Gastroesophageal sphincter (tissue), 3 donors: ENCODE measurements around the gene PRKN.

Experiments
- POLR2A ChIP-seq, 2 donors: fragments of 450-650 bp; IDR thresholded peaks; one replicate each; pipeline ENCODE4 v1.6.1; 2017; ENCODE audit warnings: antibody characterized with exemption in 2 of 2, mild to moderate bottlenecking in 2 of 2, moderate library complexity in 1 of 2
- POLR2AphosphoS5 ChIP-seq: sonication (generic); formaldehyde crosslinking; IDR thresholded peaks from one replicate; pipeline ENCODE4 v1.6.1; 2017; ENCODE audit warnings: antibody characterized with exemption
- TF ChIP-seq, protein P1 (sequence below), 4 experiments: fragments of 200-600 bp in 2 of 4; fragments of 450-650 bp in 2 of 4; sonication (generic) in 1 of 4; IDR thresholded peaks; one replicate each; pipeline ENCODE4 v1.5.1; 2017 to 2019; ENCODE audit warnings: antibody characterized with exemption in 4 of 4, mild to moderate bottlenecking in 2 of 4, moderate library complexity in 2 of 4

DNA sequence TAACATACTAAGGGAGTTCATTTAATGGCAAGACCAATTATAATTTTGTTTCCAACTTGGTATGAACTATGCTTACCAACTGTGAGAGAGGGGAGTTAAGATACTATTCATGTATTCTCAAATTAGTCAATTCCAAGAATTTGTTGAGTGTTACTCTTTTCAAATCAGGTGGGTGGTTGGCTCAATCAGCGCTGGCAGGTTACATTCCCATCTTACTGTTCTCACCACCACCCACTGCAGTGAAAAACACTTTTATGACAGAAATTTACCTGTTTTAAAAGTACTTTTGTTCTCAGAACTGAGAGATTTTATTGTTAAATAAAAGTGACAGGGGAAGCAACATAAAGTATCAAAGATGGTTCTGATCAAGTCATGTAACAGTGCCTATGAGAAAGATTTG, 642.0 kb downstream of the PRKN start:
- TF ChIP-seq, protein P1, sequence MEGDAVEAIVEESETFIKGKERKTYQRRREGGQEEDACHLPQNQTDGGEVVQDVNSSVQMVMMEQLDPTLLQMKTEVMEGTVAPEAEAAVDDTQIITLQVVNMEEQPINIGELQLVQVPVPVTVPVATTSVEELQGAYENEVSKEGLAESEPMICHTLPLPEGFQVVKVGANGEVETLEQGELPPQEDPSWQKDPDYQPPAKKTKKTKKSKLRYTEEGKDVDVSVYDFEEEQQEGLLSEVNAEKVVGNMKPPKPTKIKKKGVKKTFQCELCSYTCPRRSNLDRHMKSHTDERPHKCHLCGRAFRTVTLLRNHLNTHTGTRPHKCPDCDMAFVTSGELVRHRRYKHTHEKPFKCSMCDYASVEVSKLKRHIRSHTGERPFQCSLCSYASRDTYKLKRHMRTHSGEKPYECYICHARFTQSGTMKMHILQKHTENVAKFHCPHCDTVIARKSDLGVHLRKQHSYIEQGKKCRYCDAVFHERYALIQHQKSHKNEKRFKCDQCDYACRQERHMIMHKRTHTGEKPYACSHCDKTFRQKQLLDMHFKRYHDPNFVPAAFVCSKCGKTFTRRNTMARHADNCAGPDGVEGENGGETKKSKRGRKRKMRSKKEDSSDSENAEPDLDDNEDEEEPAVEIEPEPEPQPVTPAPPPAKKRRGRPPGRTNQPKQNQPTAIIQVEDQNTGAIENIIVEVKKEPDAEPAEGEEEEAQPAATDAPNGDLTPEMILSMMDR (IDR thresholded peaks at IDR 0.05), result no peak
- TF ChIP-seq POLR2A (IDR thresholded peaks at IDR 0.05) (no peak), POLR2AphosphoS5 (no peak)
